GM13976 (cell line): Measurements from ENCODE around the gene RHOBTB1.

ENCODE experiments used
- DNase-seq: peaks from one replicate; pipeline ENCODE4 v3.0.0; 2012; ENCODE audit warnings: low spot score
- in situ Hi-C: fragments of 300-500 bp; cut with MboI; formaldehyde crosslinking; loops from one replicate; pipeline ENCODE4 v1.12.0; 2022; ENCODE audit warnings: low sequenced_read_pairs, mixed read lengths, inconsistent platforms; ENCODE audit not compliant: unreplicated experiment
- TF ChIP-seq, protein P1 (sequence below): IDR thresholded peaks from 2 replicates; pipeline ENCODE4 v1.5.1; 2012; ENCODE audit warnings: borderline replicate concordance, mild to moderate bottlenecking; ENCODE audit not compliant: insufficient read depth; ENCODE audit errors: extremely low read depth, missing control alignments, control extremely low read depth

RHOBTB1 gene

DNA sequence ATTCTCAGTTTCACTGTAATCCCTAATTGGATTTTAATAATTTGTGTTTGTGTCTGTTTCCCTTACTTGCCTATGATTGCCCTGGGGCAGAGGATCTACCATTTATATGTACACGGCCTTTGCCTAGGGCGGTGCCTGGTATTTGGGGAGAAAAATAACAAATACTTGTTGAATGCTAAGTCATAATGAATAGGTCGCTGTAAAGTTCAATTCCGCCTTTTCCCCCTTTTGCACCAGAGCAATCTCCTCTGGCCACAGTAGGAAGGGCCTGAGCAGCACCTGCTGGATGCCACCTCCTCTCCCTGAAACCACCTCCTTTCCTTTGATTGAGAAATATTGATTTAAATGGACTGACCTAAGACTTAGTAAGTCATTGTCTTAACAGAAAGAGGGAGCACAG lies 70.2 kb downstream of the RHOBTB1 start:
- TF ChIP-seq, protein P1, sequence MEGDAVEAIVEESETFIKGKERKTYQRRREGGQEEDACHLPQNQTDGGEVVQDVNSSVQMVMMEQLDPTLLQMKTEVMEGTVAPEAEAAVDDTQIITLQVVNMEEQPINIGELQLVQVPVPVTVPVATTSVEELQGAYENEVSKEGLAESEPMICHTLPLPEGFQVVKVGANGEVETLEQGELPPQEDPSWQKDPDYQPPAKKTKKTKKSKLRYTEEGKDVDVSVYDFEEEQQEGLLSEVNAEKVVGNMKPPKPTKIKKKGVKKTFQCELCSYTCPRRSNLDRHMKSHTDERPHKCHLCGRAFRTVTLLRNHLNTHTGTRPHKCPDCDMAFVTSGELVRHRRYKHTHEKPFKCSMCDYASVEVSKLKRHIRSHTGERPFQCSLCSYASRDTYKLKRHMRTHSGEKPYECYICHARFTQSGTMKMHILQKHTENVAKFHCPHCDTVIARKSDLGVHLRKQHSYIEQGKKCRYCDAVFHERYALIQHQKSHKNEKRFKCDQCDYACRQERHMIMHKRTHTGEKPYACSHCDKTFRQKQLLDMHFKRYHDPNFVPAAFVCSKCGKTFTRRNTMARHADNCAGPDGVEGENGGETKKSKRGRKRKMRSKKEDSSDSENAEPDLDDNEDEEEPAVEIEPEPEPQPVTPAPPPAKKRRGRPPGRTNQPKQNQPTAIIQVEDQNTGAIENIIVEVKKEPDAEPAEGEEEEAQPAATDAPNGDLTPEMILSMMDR = no peak
- DNase-seq = no peak
- in situ Hi-C loops = no loop called here

DNA sequence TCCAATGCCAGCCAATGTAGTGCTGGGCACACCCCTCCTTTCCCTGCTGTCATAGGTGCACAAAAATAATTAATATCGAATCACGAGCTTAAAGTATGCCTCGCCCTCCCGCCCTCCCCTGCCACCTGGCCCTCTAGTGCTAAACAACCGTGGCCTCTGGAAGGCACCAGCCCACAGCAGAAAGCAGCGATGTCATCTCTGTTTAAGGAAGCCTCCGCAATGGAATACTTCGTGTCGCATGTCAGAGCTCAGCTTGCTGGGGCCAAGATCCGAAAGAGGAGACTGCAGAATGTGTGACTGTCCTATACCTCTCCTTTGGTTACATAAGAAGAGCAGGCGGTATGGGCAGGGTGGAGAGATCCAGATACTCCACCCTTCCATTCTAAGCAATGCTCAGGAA lies 71.5 kb downstream of the RHOBTB1 start:
- in situ Hi-C loops = no loop called here
- DNase-seq = no peak
- TF ChIP-seq, protein P1 = no peak

DNA sequence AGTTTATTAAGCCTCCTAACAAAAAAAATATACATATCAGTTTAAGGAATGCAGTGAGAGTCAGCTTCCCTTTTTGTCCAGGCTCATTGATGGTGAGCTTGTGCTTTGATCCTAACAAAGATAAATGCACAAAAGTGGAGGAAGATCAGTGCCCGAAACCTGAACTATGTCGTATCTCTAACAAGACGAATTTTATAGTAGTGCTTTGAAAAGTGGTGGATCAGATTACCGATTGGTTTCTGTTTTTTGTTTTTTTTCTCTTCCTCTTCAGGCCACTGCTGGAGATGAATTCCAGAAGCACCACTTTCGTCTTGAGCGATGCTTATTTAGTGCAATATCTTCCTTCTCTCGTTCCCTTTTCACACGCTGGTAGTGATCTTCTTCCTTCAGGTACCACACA lies 72.8 kb downstream of the RHOBTB1 start:
- TF ChIP-seq, protein P1 = no peak
- in situ Hi-C loops = no loop called here
- DNase-seq = no peak

DNA sequence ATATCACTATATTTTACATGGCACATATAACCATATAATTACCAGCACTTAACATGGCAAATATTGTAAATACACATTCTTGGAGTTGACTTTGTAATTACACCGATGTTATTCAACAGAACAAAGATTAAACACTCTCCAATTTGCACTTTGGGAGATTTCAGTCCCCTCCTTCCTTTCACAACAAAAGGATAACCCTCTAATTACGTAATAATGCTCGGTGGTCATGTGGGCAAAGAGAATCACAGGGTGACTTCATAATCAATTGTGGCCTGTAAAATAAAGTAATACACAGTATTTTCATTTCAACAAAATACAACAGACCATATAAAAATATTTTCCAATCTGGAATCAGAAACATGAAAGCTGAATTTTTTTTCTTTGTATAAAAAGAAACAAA lies 73.2 kb downstream of the RHOBTB1 start:
- TF ChIP-seq, protein P1 = no peak
- in situ Hi-C loops = no loop called here
- DNase-seq = no peak

DNA sequence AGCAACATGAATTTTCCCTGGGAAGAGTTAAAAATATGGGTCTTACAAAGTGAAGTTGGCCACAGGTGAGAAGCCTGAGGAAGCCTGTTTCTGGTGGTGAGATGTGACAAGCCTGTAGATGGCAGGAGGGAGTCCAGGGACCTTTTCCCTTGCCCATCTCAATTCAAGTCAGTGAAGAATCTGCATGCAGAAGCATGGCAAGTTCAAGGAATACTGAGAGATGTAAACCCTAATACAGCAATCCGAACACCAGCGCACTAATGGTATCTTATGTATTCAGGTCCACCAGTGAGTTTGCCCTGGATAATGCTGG lies 73.6 kb downstream of the RHOBTB1 start:
- TF ChIP-seq, protein P1 = no peak
- in situ Hi-C loops = no loop called here
- DNase-seq = no peak

DNA sequence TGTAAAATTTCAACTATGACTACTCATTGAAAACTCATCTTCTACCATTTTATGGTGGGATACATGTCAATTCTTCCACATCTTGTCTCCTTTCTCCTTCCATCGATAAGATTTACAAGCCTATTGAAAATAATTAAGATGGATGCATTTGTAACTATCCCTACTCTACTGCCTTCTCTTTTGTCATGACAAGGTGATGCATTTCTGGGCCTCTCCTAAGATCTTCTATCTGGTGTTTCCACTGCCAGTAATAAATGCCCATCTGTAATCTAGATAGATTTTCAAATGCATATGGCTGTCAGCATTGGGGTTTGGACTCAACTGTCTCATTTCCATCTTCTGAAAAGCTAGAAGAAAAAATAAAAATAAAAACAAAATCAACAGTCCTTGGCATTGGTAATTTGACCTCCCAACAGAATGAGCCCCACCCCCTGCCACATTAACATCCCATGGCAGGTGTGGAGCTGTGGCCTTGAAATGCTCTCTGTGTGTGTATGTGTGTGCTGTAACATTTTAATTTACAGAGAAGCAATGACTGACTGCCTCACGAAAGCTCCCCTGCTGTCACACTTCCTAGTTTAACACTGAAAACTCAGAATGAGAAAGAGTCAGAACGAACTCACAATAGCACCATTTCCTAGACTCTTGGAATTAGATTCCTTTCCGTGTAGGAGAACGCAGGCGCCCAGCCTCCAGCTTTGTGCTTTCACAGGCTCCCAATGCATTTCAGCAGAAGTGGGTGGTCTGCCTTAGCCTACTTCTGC lies 74.2 kb downstream of the RHOBTB1 start:
- TF ChIP-seq, protein P1 = no peak

More for the DNA sequence above, 74.2 kb downstream of the RHOBTB1 start:
- in situ Hi-C loops = no loop called here
- DNase-seq = no peak
